Endothelial cell of umbilical vein (primary cell): ENCODE results near the gene DEF6. TPM values are rescaled to one million over a fixed set of nuclear protein-coding genes. Genes with fewer than 3 reads are reported as not detected.
A peak's percentile ranks its signal among the peaks of the same experiment; 100 is the strongest.

ENCODE experiments used
- BruUV-seq: library from RNA; stranded (reverse); fragments of 400-500 nt; replicated peaks from 2 replicates; lab custom pipeline; 2021; lab: Mats Ljungman, UMichigan
- CTCF ChIA-PET: fragments of 300-600, 350-600 bp; sonication (Branson Sonifier 250); formaldehyde crosslinking; loops from one replicate; lab custom pipeline; 2021; ENCODE audit warnings: antibody characterized with exemption, inconsistent platforms; lab: Charles Lee
- POLR2A ChIA-PET: fragments of 300-600, 350-600 bp; sonication (Branson Sonifier 250); formaldehyde crosslinking; loops from one replicate; lab custom pipeline; 2021; ENCODE audit warnings: antibody characterized with exemption, inconsistent platforms; lab: Charles Lee
- DNase-seq: peaks from one replicate; pipeline ENCODE4 v3.0.0-alpha.2; 2011; ENCODE audit warnings: low read depth, low spot score
- FAIRE-seq: peaks from 2 replicates; lab custom pipeline; 2011; peaks lifted over from hg19 to GRCh38; lab: Jason Lieb, UNC
- H2AFZ ChIP-seq: 2 replicates; pipeline ENCODE4 v1.6.0; 2012; ENCODE audit warnings: low read depth, low read length, control low read depth, inconsistent platforms
- H3K27ac ChIP-seq: 2 replicates; pipeline ENCODE4 v1.5.1; 2011; ENCODE audit warnings: low read depth, mild to moderate bottlenecking, control low read depth, low read length, moderate library complexity; ENCODE audit not compliant: insufficient read depth
- H3K27me3 ChIP-seq, 2 experiments: 2 replicates each; pipeline versions ENCODE4 v1.6.0 to v1.6.1; 2011; ENCODE audit warnings: low read length in 2 of 2, mixed read lengths in 1 of 2; ENCODE audit not compliant: control insufficient read depth in 2 of 2, insufficient read depth in 2 of 2
- H3K36me3 ChIP-seq, 2 experiments: 2 replicates in 1 of 2; 3 replicates in 1 of 2; pipeline ENCODE4 v1.5.1; 2011; ENCODE audit warnings: low read length in 2 of 2, mild to moderate bottlenecking in 1 of 2, moderate library complexity in 1 of 2; ENCODE audit not compliant: control insufficient read depth in 2 of 2, insufficient read depth in 2 of 2; ENCODE audit errors: extremely low read depth in 1 of 2
- H3K4me1 ChIP-seq: 3 replicates; pipeline ENCODE4 v1.5.1; 2011; ENCODE audit warnings: mild to moderate bottlenecking, low read length; ENCODE audit not compliant: control insufficient read depth, insufficient read depth; ENCODE audit errors: extremely low read depth
- H3K4me2 ChIP-seq: 2 replicates; pipeline ENCODE4 v1.6.1; 2011; ENCODE audit warnings: low read length, control low read depth, mixed read lengths; ENCODE audit not compliant: insufficient read depth
- H3K4me3 ChIP-seq, 3 experiments: fragments of 200-600 bp in 1 of 3; sonication (generic), shearing (Covaris generic) in 1 of 3; replicated peaks in 1 of 3; 2 replicates each; pipeline ENCODE4 v1.5.1; 2011 to 2016; ENCODE audit warnings: control low read depth in 3 of 3, low read length in 3 of 3, mild to moderate bottlenecking in 2 of 3, inconsistent platforms in 1 of 3, low read depth in 1 of 3, moderate library complexity in 1 of 3; ENCODE audit not compliant: insufficient read depth in 1 of 3
- H3K79me2 ChIP-seq: 2 replicates; pipeline ENCODE4 v1.6.0; 2012; ENCODE audit warnings: low read length, inconsistent platforms; ENCODE audit not compliant: control insufficient read depth, insufficient read depth
- H3K9ac ChIP-seq: replicated peaks from 2 replicates; pipeline ENCODE3; 2011; ENCODE audit warnings: low read length, control low read depth; ENCODE audit not compliant: insufficient read depth; ENCODE audit errors: extremely low read depth
- H3K9me1 ChIP-seq: replicated peaks from 3 replicates; pipeline ENCODE4 v1.6.0; 2011; ENCODE audit warnings: mild to moderate bottlenecking, low read length; ENCODE audit not compliant: control insufficient read depth, insufficient read depth; ENCODE audit errors: extremely low read depth
- H3K9me3 ChIP-seq: replicated peaks from 2 replicates; pipeline ENCODE4 v1.5.1; 2012; ENCODE audit warnings: low read length, inconsistent platforms; ENCODE audit not compliant: control insufficient read depth, insufficient read depth
- H4K20me1 ChIP-seq: replicated peaks from 2 replicates; pipeline ENCODE3; 2011; ENCODE audit warnings: mild to moderate bottlenecking, low read length; ENCODE audit not compliant: control insufficient read depth, insufficient read depth; ENCODE audit errors: extremely low read depth
- POLR2A ChIP-seq: IDR thresholded peaks from 2 replicates; pipeline ENCODE4 v1.6.1; 2012; ENCODE audit warnings: low read depth, mild to moderate bottlenecking, control low read depth, low read length
- dilution Hi-C: fragments of 300-500 bp; cut with MboI; formaldehyde crosslinking; loops from one replicate; pipeline ENCODE4 v1.15.0; 2019; ENCODE audit warnings: low sequenced_read_pairs; ENCODE audit not compliant: extremely low pct_ligation_motif_present
- intact Hi-C: fragments of 100-400 bp; cut with micrococcal nuclease; formaldehyde crosslinking; loops from one replicate; pipeline ENCODE4 v1.10.0; 2022
- polyA plus RNA-seq, 4 experiments: library from polyadenylated mRNA; depleted of rRNA in 3 of 4; stranded (reverse) in 3 of 4; unstranded in 1 of 4; fragments of >200 nt; gene quantifications; 2 replicates each; pipeline versions ENCODE4 v1.2.1 to v1.2.3, GENCODE V29; 2011 to 2012; ENCODE audit warnings: missing spikeins in 1 of 4
- total RNA-seq: library from RNA; stranded (reverse); gene quantifications from 2 replicates; pipeline ENCODE4 v1.2.3, GENCODE V29; 2021

Gene DEF6
- total and polyA plus RNA-seq, 2 donors (not counting 3 experiments of a cell fraction or from before 2014, with no cell fraction given) = 0.59 to 0.77 TPM

DNA sequence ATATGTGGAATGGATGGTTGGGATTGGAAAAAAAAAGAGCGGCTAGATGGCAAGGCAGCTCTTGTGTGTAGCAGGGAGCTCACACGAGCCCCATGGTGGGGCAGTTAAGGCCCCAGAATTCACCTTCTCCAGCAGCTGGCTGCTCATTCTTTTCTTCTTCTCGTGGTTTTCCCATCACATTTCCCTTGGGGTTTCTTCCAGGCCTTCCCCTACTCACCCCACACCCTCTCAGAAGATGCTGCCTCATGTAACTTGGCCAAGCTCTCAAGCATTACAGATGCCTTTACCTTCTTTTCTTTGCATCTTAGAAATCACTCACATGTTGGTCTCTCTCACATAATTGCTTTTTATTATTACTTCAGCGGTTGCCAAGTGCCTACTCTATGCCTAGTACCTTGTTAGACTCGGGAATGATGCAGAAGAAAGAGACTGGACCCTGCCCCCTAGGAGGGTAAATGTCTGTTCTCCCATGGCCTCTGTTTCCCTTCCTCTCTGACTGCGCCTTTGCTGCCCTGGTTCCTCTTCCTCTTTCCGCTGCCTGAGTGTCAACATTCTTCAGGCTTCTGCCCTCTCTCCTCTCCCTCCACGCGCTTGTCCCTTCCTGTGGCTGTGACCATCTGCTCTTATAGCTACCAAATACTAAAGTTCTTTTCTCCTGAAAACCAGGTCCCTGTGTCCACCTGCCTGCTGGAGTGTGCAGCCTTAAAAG, 73.3 kb downstream of the DEF6 start:
- no peak for TF ChIP-seq POLR2A
- peak overlapping the region; percentile 82 for H3K27ac ChIP-seq
- ChIA-PET POLR2A (no interaction called here), CTCF (interaction anchor here (0.9 to 2.1 kb wide), 4 partner anchors 29 to 78 kb away, joined by 3 to 7 read pairs (median 4); partner anchors contain the start of gene PPARD)
- dilution Hi-C loops (no loop called here), intact Hi-C loops (loop anchor here (1.0 kb wide), 3 partner anchors 20 to 54 kb away; no protein-coding TSS in a partner anchor)
- no peak overlapping the region for H3K4me3 ChIP-seq
- H4K20me1 ChIP-seq = no peaks in the 10 kb centered on the region
- FAIRE-seq (peak; percentile 55), DNase-seq (no peak)
- no peaks in the 10 kb centered on the region for H3K9me1 ChIP-seq
- no peaks in the 10 kb centered on the region for H3K27me3 ChIP-seq
- H2AFZ ChIP-seq = no peak overlapping the region
- BruUV-seq = no TSS peak
- peak overlapping the region; percentile 52 for H3K4me2 ChIP-seq
- no peaks in the 10 kb centered on the region for H3K36me3 ChIP-seq
- H3K79me2 ChIP-seq = peaks cover 12% of the 10 kb centered on the region
- H3K4me1 ChIP-seq = peaks cover 34% of the 10 kb centered on the region
- no peaks in the 10 kb centered on the region for H3K9me3 ChIP-seq
- peak overlapping the region; percentile 12 for H3K9ac ChIP-seq

Other genes with a start within 250 kb of the DEF6 start
- not detected in 2 replicates for gene TCP11, start 156.5 kb upstream of the DEF6 start, total RNA-seq
- 0.18 TPM in 2 replicates for gene TCP11, start 156.5 kb upstream of the DEF6 start, polyA plus RNA-seq
- gene SCUBE3, start 83.9 kb upstream of the DEF6 start, total RNA-seq = 0.62 and 1.5 TPM in 2 replicates
- gene SCUBE3, start 83.9 kb upstream of the DEF6 start, polyA plus RNA-seq = 1.0 and 1.1 TPM in 2 replicates
- 26.7 and 34.6 TPM in 2 replicates for gene ZNF76, start 38.1 kb upstream of the DEF6 start, total RNA-seq
- 27.9 and 33.3 TPM in 2 replicates for gene ZNF76, start 38.1 kb upstream of the DEF6 start, polyA plus RNA-seq
- 23.4 and 29.2 TPM in 2 replicates for gene PPARD, start 44.7 kb downstream of the DEF6 start, total RNA-seq
- 29.2 and 32.5 TPM in 2 replicates for gene PPARD, start 44.7 kb downstream of the DEF6 start, polyA plus RNA-seq
- gene FANCE, start 154.5 kb downstream of the DEF6 start, total RNA-seq = 11.0 and 12.7 TPM in 2 replicates
- 9.1 and 9.5 TPM in 2 replicates for gene FANCE, start 154.5 kb downstream of the DEF6 start, polyA plus RNA-seq
- 1,327 and 1,339 TPM in 2 replicates for gene RPL10A, start 170.6 kb downstream of the DEF6 start, total RNA-seq
- 1,956 and 2,053 TPM in 2 replicates for gene RPL10A, start 170.6 kb downstream of the DEF6 start, polyA plus RNA-seq
- gene TEAD3, start 199.3 kb downstream of the DEF6 start, total RNA-seq = 1.1 and 2.0 TPM in 2 replicates
- 1.6 and 1.7 TPM in 2 replicates for gene TEAD3, start 199.3 kb downstream of the DEF6 start, polyA plus RNA-seq
- not detected in 2 replicates for gene TULP1, start 215.1 kb downstream of the DEF6 start, total RNA-seq
- gene TULP1, start 215.1 kb downstream of the DEF6 start, polyA plus RNA-seq = not detected in 2 replicates